ENCODE data around the gene CEP85L.

The CEP85L gene

GRCh38 chr6:118530942-118531341 is 120.4 kb downstream of the CEP85L start:
- Histone ChIP-seq H3K79me2 (ENCODE audit: insufficient read depth, low read depth) (no peaks in the 10 kb centered on the region), H4K20me1 (ENCODE audit: insufficient read depth) (no peaks in the 10 kb centered on the region)

GRCh38 chr6:118529756-118530155 is 121.6 kb downstream of the CEP85L start:
- Histone ChIP-seq H3K4me3 (IDR thresholded peaks at IDR 0.05; ENCODE audit: insufficient read depth, low read depth, low read length) (no peak overlapping the region), H3K27ac (no peak overlapping the region), H3K27me3 (ENCODE audit: insufficient read depth, low read depth) (no peaks in the 10 kb centered on the region), H2AFZ (ENCODE audit: low read depth) (no peak overlapping the region), H3K4me2 (no peak overlapping the region), H3K4me1 (ENCODE audit: low read depth, poor library complexity, severe bottlenecking) (no peaks in the 10 kb centered on the region), H3K79me2 (ENCODE audit: insufficient read depth, low read depth) (no peaks in the 10 kb centered on the region), H4K20me1 (ENCODE audit: insufficient read depth) (no peaks in the 10 kb centered on the region), H3K9ac (no peak overlapping the region), H3K36me3 (ENCODE audit: insufficient read depth) (no peaks in the 10 kb centered on the region)
- TF ChIP-seq CTCF (conservative IDR thresholded peaks at IDR 0.05; ENCODE audit: low read depth, low read length): no peak

More at GRCh38 chr6:118530942-118531341, 120.4 kb downstream of the CEP85L start:
- Histone ChIP-seq H2AFZ (ENCODE audit: low read depth) (no peak overlapping the region), H3K27ac (no peak overlapping the region), H3K27me3 (ENCODE audit: insufficient read depth, low read depth) (no peaks in the 10 kb centered on the region), H3K9ac (no peak overlapping the region), H3K4me1 (ENCODE audit: low read depth, poor library complexity, severe bottlenecking) (no peaks in the 10 kb centered on the region), H3K4me2 (no peak overlapping the region), H3K4me3 (IDR thresholded peaks at IDR 0.05; ENCODE audit: insufficient read depth, low read depth, low read length) (no peak overlapping the region), H3K36me3 (ENCODE audit: insufficient read depth) (no peaks in the 10 kb centered on the region)
- no peak for TF ChIP-seq CTCF (conservative IDR thresholded peaks at IDR 0.05; ENCODE audit: low read depth, low read length)

GRCh38 chr6:118528129-118528528 is 123.3 kb downstream of the CEP85L start:
- no peak overlapping the region for H2AFZ ChIP-seq (ENCODE audit: low read depth)
- no peaks in the 10 kb centered on the region for H3K27me3 ChIP-seq (ENCODE audit: insufficient read depth, low read depth)
- no peak for TF ChIP-seq CTCF (conservative IDR thresholded peaks at IDR 0.05; ENCODE audit: low read depth, low read length)
- no peaks in the 10 kb centered on the region for H3K36me3 ChIP-seq (ENCODE audit: insufficient read depth)
- no peak overlapping the region for H3K4me2 ChIP-seq
- H3K9ac ChIP-seq: no peak overlapping the region
- H3K4me1 ChIP-seq (ENCODE audit: low read depth, poor library complexity, severe bottlenecking): no peaks in the 10 kb centered on the region
- no peaks in the 10 kb centered on the region for H4K20me1 ChIP-seq (ENCODE audit: insufficient read depth)
- H3K4me3 ChIP-seq (IDR thresholded peaks at IDR 0.05; ENCODE audit: insufficient read depth, low read depth, low read length): no peak overlapping the region
- H3K27ac ChIP-seq: no peak overlapping the region
- no peaks in the 10 kb centered on the region for H3K79me2 ChIP-seq (ENCODE audit: insufficient read depth, low read depth)

- H3K4me1 ChIP-seq (ENCODE audit: low read depth, poor library complexity, severe bottlenecking): no peaks in the 10 kb centered on the region
- H3K36me3 ChIP-seq (ENCODE audit: insufficient read depth): no peaks in the 10 kb centered on the region
- no peak overlapping the region for H2AFZ ChIP-seq (ENCODE audit: low read depth)
- H3K79me2 ChIP-seq (ENCODE audit: insufficient read depth, low read depth): no peaks in the 10 kb centered on the region
- H4K20me1 ChIP-seq (ENCODE audit: insufficient read depth): no peaks in the 10 kb centered on the region
- H3K9ac ChIP-seq: no peak overlapping the region
- H3K4me2 ChIP-seq: no peak overlapping the region
- no peak for TF ChIP-seq CTCF (conservative IDR thresholded peaks at IDR 0.05; ENCODE audit: low read depth, low read length)
- no peaks in the 10 kb centered on the region for H3K27me3 ChIP-seq (ENCODE audit: insufficient read depth, low read depth)
- H3K4me3 ChIP-seq (IDR thresholded peaks at IDR 0.05; ENCODE audit: insufficient read depth, low read depth, low read length): no peak overlapping the region
- no peak overlapping the region for H3K27ac ChIP-seq
These were observed 125.2 kb downstream of the CEP85L start for GRCh38 chr6:118525913-118526780.

Measured in KMS-11 (cell line).